IMR-90 (cell line): ENCODE results near the gene BRF1. TPM values are rescaled to one million over a fixed set of nuclear protein-coding genes. Genes with fewer than 3 reads are reported as not detected.

ENCODE experiments used
- ATAC-seq: fragments of 200-7000 bp; cut with Tn5 transposase; 2 replicates; pipeline ENCODE4 v1.9.1; 2020; ENCODE audit warnings: low read depth, mild to moderate bottlenecking, moderate library complexity
- BruUV-seq: library from RNA; stranded (reverse); fragments of 400-500 nt; replicated peaks from 2 replicates; lab custom pipeline; 2021; lab: Mats Ljungman, UMichigan
- CTCF ChIA-PET: fragments of 300-600 bp; formaldehyde crosslinking; extraction: SDS; loops from one replicate; lab custom pipeline; 2021; ENCODE audit warnings: antibody characterized with exemption; lab: Yijun Ruan, JAX
- POLR2A ChIA-PET: fragments of 300-600 bp; sonication (Branson Sonifier 250); formaldehyde crosslinking; loops from one replicate; lab custom pipeline; 2022; ENCODE audit warnings: antibody characterized with exemption; ENCODE audit not compliant: unreplicated experiment; lab: Charles Lee
- DNase-seq: peaks from one replicate; pipeline ENCODE4 v3.0.0; 2013
- H2AFZ ChIP-seq: replicated peaks from 2 replicates; pipeline ENCODE3; 2013; ENCODE audit warnings: low read length, mild to moderate bottlenecking; ENCODE audit not compliant: poor library complexity
- H2AK5ac ChIP-seq: 2 replicates; pipeline ENCODE4 v1.6.1; 2013; ENCODE audit warnings: low read depth, low read length, inconsistent platforms
- H2AK9ac ChIP-seq: replicated peaks from 2 replicates; pipeline ENCODE3; 2013; ENCODE audit warnings: mild to moderate bottlenecking, low read depth, low read length, moderate library complexity; ENCODE audit not compliant: poor library complexity
- H2BK120ac ChIP-seq: 2 replicates; pipeline ENCODE4 v1.6.1; 2013; ENCODE audit warnings: low read depth, low read length, inconsistent platforms
- H2BK15ac ChIP-seq: 3 replicates; pipeline ENCODE4 v1.6.1; 2013; ENCODE audit warnings: low read depth, low read length, inconsistent platforms
- H2BK20ac ChIP-seq: 2 replicates; pipeline ENCODE4 v1.6.1; 2013; ENCODE audit warnings: low read depth, mild to moderate bottlenecking, inconsistent platforms, low read length, moderate library complexity
- H2BK5ac ChIP-seq: 2 replicates; pipeline ENCODE4 v1.6.1; 2013; ENCODE audit warnings: mild to moderate bottlenecking, low read depth, low read length, inconsistent platforms; ENCODE audit not compliant: poor library complexity, severe bottlenecking
- H3K14ac ChIP-seq: replicated peaks from 2 replicates; pipeline ENCODE4 v1.6.1; 2013; ENCODE audit warnings: low read depth, low read length, inconsistent platforms
- H3K18ac ChIP-seq: 2 replicates; pipeline ENCODE4 v1.6.1; 2013; ENCODE audit warnings: low read depth, low read length, control low read depth
- H3K23ac ChIP-seq: 2 replicates; pipeline ENCODE4 v1.6.1; 2013; ENCODE audit warnings: low read depth, low read length, inconsistent platforms
- H3K27ac ChIP-seq: 2 replicates; pipeline ENCODE4 v1.5.1; 2013; ENCODE audit warnings: mild to moderate bottlenecking, control low read depth, low read length; ENCODE audit not compliant: insufficient read depth
- H3K27me3 ChIP-seq: 2 replicates; pipeline ENCODE4 v1.6.1; 2013; ENCODE audit warnings: low read length; ENCODE audit not compliant: control insufficient read depth, insufficient read depth
- H3K36me3 ChIP-seq: 2 replicates; pipeline ENCODE4 v1.6.1; 2013; ENCODE audit warnings: low read length, mixed read lengths; ENCODE audit not compliant: control insufficient read depth, insufficient read depth
- H3K4ac ChIP-seq: 2 replicates; pipeline ENCODE4 v1.6.1; 2013; ENCODE audit warnings: low read depth, low read length, inconsistent platforms
- H3K4me1 ChIP-seq: 2 replicates; pipeline ENCODE4 v1.6.1; 2013; ENCODE audit warnings: low read length, mixed read lengths; ENCODE audit not compliant: control insufficient read depth, insufficient read depth
- H3K4me2 ChIP-seq: 2 replicates; pipeline ENCODE4 v1.6.1; 2013; ENCODE audit warnings: low read depth, mild to moderate bottlenecking, control low read depth, low read length, moderate library complexity
- H3K4me3 ChIP-seq: 2 replicates; pipeline ENCODE4 v1.5.1; 2013; ENCODE audit warnings: low read depth, mild to moderate bottlenecking, control low read depth, low read length, moderate library complexity; ENCODE audit not compliant: insufficient read depth
- H3K56ac ChIP-seq: 2 replicates; pipeline ENCODE4 v1.6.1; 2013; ENCODE audit warnings: low read length, inconsistent platforms; ENCODE audit not compliant: insufficient read depth; ENCODE audit errors: extremely low read depth
- H3K79me1 ChIP-seq, 2 experiments: 2 replicates each; pipeline ENCODE4 v1.6.1; 2013; ENCODE audit warnings: low read length in 2 of 2, inconsistent platforms in 1 of 2, low read depth in 1 of 2
- H3K9ac ChIP-seq: 2 replicates; pipeline ENCODE4 v1.6.1; 2013; ENCODE audit warnings: low read depth, low read length, control low read depth
- H3K9me1 ChIP-seq: 2 replicates; pipeline ENCODE4 v1.6.1; 2013; ENCODE audit warnings: low read length, inconsistent platforms; ENCODE audit not compliant: insufficient read depth
- H3K9me3 ChIP-seq: 2 replicates; pipeline ENCODE4 v1.6.1; 2013; ENCODE audit warnings: low read length; ENCODE audit not compliant: control insufficient read depth, insufficient read depth
- H4K20me1 ChIP-seq: 2 replicates; pipeline ENCODE4 v1.6.1; 2013; ENCODE audit warnings: low read length, inconsistent platforms; ENCODE audit not compliant: insufficient read depth
- H4K5ac ChIP-seq: 2 replicates; pipeline ENCODE4 v1.6.1; 2013; ENCODE audit warnings: mild to moderate bottlenecking, low read depth, low read length, control low read depth
- H4K8ac ChIP-seq, 2 experiments: 2 replicates each; pipeline ENCODE4 v1.6.1; 2013; ENCODE audit warnings: low read depth in 2 of 2, low read length in 2 of 2, control low read depth in 1 of 2, inconsistent platforms in 1 of 2
- H4K91ac ChIP-seq: 2 replicates; pipeline ENCODE4 v1.6.1; 2013; ENCODE audit warnings: low read depth, low read length, inconsistent platforms; ENCODE audit not compliant: insufficient read depth
- BHLHE40 ChIP-seq: fragments of 150-350 bp; IDR thresholded peaks from 2 replicates; pipeline ENCODE4 v1.6.1; 2016; ENCODE audit warnings: mild to moderate bottlenecking, low read depth, low read length
- CEBPB ChIP-seq: IDR thresholded peaks from 2 replicates; pipeline ENCODE4 v1.6.1; 2012; ENCODE audit warnings: low read depth, low read length, improper control_type of control experiment
- CHD1 ChIP-seq: IDR thresholded peaks from 2 replicates; pipeline ENCODE4 v1.6.1; 2012; ENCODE audit warnings: low read depth, low read length, improper control_type of control experiment
- CTCF ChIP-seq: conservative IDR thresholded peaks from 2 replicates; pipeline ENCODE4 v1.5.1; 2012; ENCODE audit warnings: mild to moderate bottlenecking, low read depth, low read length, improper control_type of control experiment
- ELK1 ChIP-seq: fragments of 150-350 bp; IDR thresholded peaks from 2 replicates; pipeline ENCODE4 v1.6.1; 2016; ENCODE audit warnings: low read depth, mild to moderate bottlenecking, low read length, moderate library complexity, borderline replicate concordance
- FOS ChIP-seq: fragments of 150-350 bp; IDR thresholded peaks from 2 replicates; pipeline ENCODE4 v1.6.1; 2016; ENCODE audit warnings: low read depth, low read length
- MAFK ChIP-seq: IDR thresholded peaks from 2 replicates; pipeline ENCODE4 v1.6.1; 2012; ENCODE audit warnings: low read depth, low read length, improper control_type of control experiment
- MAZ ChIP-seq: IDR thresholded peaks from 2 replicates; pipeline ENCODE4 v1.6.1; 2012; ENCODE audit warnings: low read depth, mild to moderate bottlenecking, low read length, improper control_type of control experiment, moderate library complexity, borderline replicate concordance
- MXI1 ChIP-seq: IDR thresholded peaks from 2 replicates; pipeline ENCODE4 v1.6.1; 2012; ENCODE audit warnings: low read depth, mild to moderate bottlenecking, low read length, moderate library complexity, borderline replicate concordance
- NFE2L2 ChIP-seq: fragments of 150-350 bp; IDR thresholded peaks from 2 replicates; pipeline ENCODE4 v1.6.1; 2016; ENCODE audit warnings: low read depth, mild to moderate bottlenecking, low read length
- POLR2A ChIP-seq: IDR thresholded peaks from 2 replicates; pipeline ENCODE4 v1.6.1; 2012; ENCODE audit warnings: mild to moderate bottlenecking, low read depth, low read length
- RAD21 ChIP-seq: IDR thresholded peaks from 2 replicates; pipeline ENCODE4 v1.6.1; 2012; ENCODE audit warnings: low read length, improper control_type of control experiment
- RCOR1 ChIP-seq: IDR thresholded peaks from 2 replicates; pipeline ENCODE4 v1.6.1; 2012; ENCODE audit warnings: mild to moderate bottlenecking, low read length, improper control_type of control experiment; ENCODE audit not compliant: insufficient replicate concordance
- RFX5 ChIP-seq: IDR thresholded peaks from 2 replicates; pipeline ENCODE4 v1.8.0; 2012; ENCODE audit warnings: low read depth, mild to moderate bottlenecking, low read length, moderate library complexity
- SMC3 ChIP-seq: fragments of 150-350 bp; IDR thresholded peaks from 2 replicates; pipeline ENCODE4 v1.6.1; 2016; ENCODE audit warnings: low read depth, mild to moderate bottlenecking, antibody characterized with exemption, low read length, moderate library complexity
- USF2 ChIP-seq: fragments of 150-350 bp; IDR thresholded peaks from 2 replicates; pipeline ENCODE4 v1.6.1; 2017; ENCODE audit warnings: mild to moderate bottlenecking, antibody characterized with exemption, low read length, low read depth
- WGBS, 2 experiments: methylation state at CpG; one replicate each; pipeline versions ENCODE4 v1.1.5 to v1.1.7; 2013; ENCODE audit warnings: missing lambda C conversion rate in 2 of 2; ENCODE audit not compliant: insufficient read length in 1 of 2; ENCODE audit errors: extremely low coverage in 2 of 2; 5-methylcytosine and 5-hydroxymethylcytosine counted together
- dilution Hi-C: fragments of 300-500 bp; cut with HindIII; formaldehyde crosslinking; loops from one replicate; pipeline ENCODE4 v1.14.3; 2018; ENCODE audit warnings: low sequenced_read_pairs; ENCODE audit not compliant: unreplicated experiment
- in situ Hi-C: fragments of 300-500 bp; cut with MboI; formaldehyde crosslinking; loops from 3 replicates; pipeline ENCODE4 v1.14.3; 2019; ENCODE audit warnings: low sequenced_read_pairs, inconsistent platforms, mixed read lengths
- intact Hi-C: fragments of 100-400 bp; cut with micrococcal nuclease; formaldehyde crosslinking; loops from 2 replicates; pipeline ENCODE4 v1.10.0; 2022
- polyA plus RNA-seq, 3 experiments: library from polyadenylated mRNA; depleted of rRNA; stranded (reverse); fragments of >200 nt; gene quantifications; 2 replicates each; pipeline ENCODE4 v1.2.3, GENCODE V29; 2012; ENCODE audit warnings: low replicate concordance in 1 of 3
- total RNA-seq: library from RNA; depleted of rRNA; stranded (reverse); fragments of >200 nt; gene quantifications from 2 replicates; pipeline ENCODE4 v1.2.3, GENCODE V29; 2012

The BRF1 gene
- total and polyA plus RNA-seq, 2 of the 4 experiments (the other 2 are of a cell fraction) = 12.4 to 16.7 TPM

- intact Hi-C loops = no loop called here
- no peaks in the 10 kb centered on the region for H3K9me3 ChIP-seq
- H4K91ac ChIP-seq = no peak overlapping the region
- H2BK20ac ChIP-seq = no peak overlapping the region
- H3K9ac ChIP-seq = no peak overlapping the region
- H2AK5ac ChIP-seq = no peak overlapping the region
- H3K4me2 ChIP-seq = no peak overlapping the region
- H3K27ac ChIP-seq = no peak overlapping the region
- H3K18ac ChIP-seq = no peak overlapping the region
- H3K14ac ChIP-seq = no peak overlapping the region
- H3K56ac ChIP-seq = no peak overlapping the region
- peaks cover 4% of the 10 kb centered on the region; the same call in 1 of the 2 replicates for H3K4me1 ChIP-seq
- H2AK9ac ChIP-seq = no peak overlapping the region
- no peak overlapping the region for H2BK5ac ChIP-seq
- H3K9me1 ChIP-seq = no peaks in the 10 kb centered on the region
- ChIA-PET POLR2A (no interaction called here), CTCF (interaction anchor here (0.6 kb wide), 1 partner anchor 183 kb away, joined by 8 read pairs; no protein-coding TSS in a partner anchor)
- no peak overlapping the region for H3K4me3 ChIP-seq
- H2BK15ac ChIP-seq = no peak overlapping the region
- peaks cover 9% of the 10 kb centered on the region; the same call in 1 of the 2 replicates for H3K27me3 ChIP-seq
- dilution Hi-C loops = no loop called here
- no peak overlapping the region for H3K4ac ChIP-seq
- H3K36me3 ChIP-seq = no peaks in the 10 kb centered on the region
- H3K79me1 ChIP-seq = no peaks in the 10 kb centered on the region
- ATAC-seq = no peak
- H2AFZ ChIP-seq = no peak overlapping the region
- H4K20me1 ChIP-seq = peaks cover 4% of the 10 kb centered on the region; the same call in 1 of the 2 replicates
- WGBS, 2 experiments = 71% methylated on average over 1 of the region's 11 CpGs; no CpG with 5 or more reads in 1 of the 2 experiments
- in situ Hi-C loops = no loop called here
- no peak overlapping the region for H4K5ac ChIP-seq
- TF ChIP-seq MAFK (no peak), BHLHE40 (no peak), MXI1 (no peak), USF2 (no peak), RCOR1 (no peak), CHD1 (no peak), SMC3 (no peak), FOS (no peak), POLR2A (no peak), CTCF (no peak), NFE2L2 (no peak), RFX5 (no peak), ELK1 (no peak), RAD21 (no peak), MAZ (no peak), CEBPB (no peak)
- no peak for DNase-seq
- H2BK120ac ChIP-seq = no peak overlapping the region
- no TSS peak for BruUV-seq
- H3K23ac ChIP-seq = no peak overlapping the region
- no peak overlapping the region for H4K8ac ChIP-seq
Observed at GRCh38 chr14:105178868-105179140, 122.0 kb downstream of the BRF1 start.
